ENCODE data around the gene NCOA6. TPM values are rescaled to one million over a fixed set of nuclear protein-coding genes. Genes with fewer than 3 reads are reported as not detected.
"Not testable (repeated sequence)": the region's sequence is repeated elsewhere in the genome, so short reads cannot be mapped to it uniquely, and the experiment has no call there.

Gene NCOA6
- total and polyA plus RNA-seq, 2 of the 4 experiments (the other 2 are of a cell fraction) = 3.6 to 13.1 TPM

DNA sequence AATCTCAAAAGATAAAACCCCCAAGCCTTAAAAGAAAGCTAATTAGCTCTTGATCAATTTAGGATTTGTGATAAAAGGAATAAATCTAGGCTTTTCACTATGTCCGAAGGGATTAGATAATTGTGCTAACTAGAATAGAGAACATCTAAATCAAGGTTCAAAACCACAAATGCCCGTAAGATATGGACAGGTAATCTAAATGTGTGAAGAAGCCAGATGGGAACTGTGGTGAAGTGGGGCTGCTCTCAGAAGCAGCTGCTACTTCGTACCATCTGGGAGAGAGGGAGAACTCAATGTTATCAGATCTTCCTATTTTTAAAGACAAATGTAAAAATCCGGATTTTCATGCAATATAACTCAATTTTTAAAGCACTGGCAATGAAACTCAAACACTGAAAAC, 44.2 kb downstream of the NCOA6 start:
- Histone ChIP-seq H3K9me1 (ENCODE audit: insufficient read depth, low read length) (0 out of 2 replicates have a peak, but pooled peaks cover 3% of the 10 kb centered on the region), H3K4me3 (ENCODE audit: insufficient read depth, low read depth, low read length) (no peak overlapping the region), H4K8ac (ENCODE audit: low read depth in 2 of 2, low read length in 2 of 2) (no peak overlapping the region), H2AK5ac (ENCODE audit: low read depth, low read length) (no peak overlapping the region), H3K9me3 (ENCODE audit: control insufficient read depth, insufficient read depth, low read length) (no peaks in the 10 kb centered on the region), H4K20me1 (ENCODE audit: insufficient read depth, low read length) (no peaks in the 10 kb centered on the region; the same call in 1 of the 2 replicates), H2AFZ (replicated peaks; ENCODE audit: low read length, poor library complexity) (no peak overlapping the region), H3K27ac (ENCODE audit: insufficient read depth, low read length) (no peak overlapping the region), H3K14ac (replicated peaks; ENCODE audit: low read depth, low read length) (no peak overlapping the region), H3K4ac (ENCODE audit: low read depth, low read length) (no peak overlapping the region), H4K91ac (ENCODE audit: insufficient read depth, low read depth, low read length) (no peak overlapping the region), H2BK120ac (ENCODE audit: low read depth, low read length) (no peak overlapping the region), H3K56ac (ENCODE audit: extremely low read depth, insufficient read depth, low read length) (no peak overlapping the region), H3K4me2 (ENCODE audit: low read depth, low read length) (no peak overlapping the region), H2AK9ac (replicated peaks; ENCODE audit: low read depth, low read length, poor library complexity) (no peak overlapping the region), H2BK15ac (ENCODE audit: low read depth, low read length) (no peak overlapping the region), H2BK20ac (ENCODE audit: low read depth, low read length) (no peak overlapping the region), H3K4me1 (ENCODE audit: control insufficient read depth, insufficient read depth, low read length) (no peaks in the 10 kb centered on the region), H4K5ac (ENCODE audit: low read depth, low read length) (no peak overlapping the region), H3K79me1 (ENCODE audit: low read depth in 1 of 2, low read length in 2 of 2) (peaks cover 9 to 23% of the 10 kb centered on the region in 2 experiments), H3K9ac (ENCODE audit: low read depth, low read length) (no peak overlapping the region), H3K27me3 (ENCODE audit: control insufficient read depth, insufficient read depth, low read length) (no peaks in the 10 kb centered on the region), H3K36me3 (ENCODE audit: control insufficient read depth, insufficient read depth, low read length) (peaks cover 10% of the 10 kb centered on the region), H3K18ac (ENCODE audit: low read depth, low read length) (no peak overlapping the region), H2BK5ac (ENCODE audit: low read depth, low read length, poor library complexity, severe bottlenecking) (no peak overlapping the region), H3K23ac (ENCODE audit: low read depth, low read length) (no peak overlapping the region)
- ATAC-seq (ENCODE audit: low read depth) (no peak), DNase-seq (no peak)
- intact Hi-C loops (cut with micrococcal nuclease) (no loop called here), dilution Hi-C loops (cut with HindIII; ENCODE audit: low sequenced_read_pairs, unreplicated experiment) (no loop called here), in situ Hi-C loops (cut with MboI; ENCODE audit: low sequenced_read_pairs) (no loop called here)
- ChIA-PET POLR2A (ENCODE audit: unreplicated experiment) (no interaction called here), CTCF (no interaction called here)
- no TSS peak for BruUV-seq (replicated peaks)
- no CpG with 5 or more reads among the region's 4 CpGs for WGBS, 2 experiments (ENCODE audit: extremely low coverage in 2 of 2, insufficient read length in 1 of 2)
- TF ChIP-seq RFX5 (IDR thresholded peaks at IDR 0.05; ENCODE audit: low read depth, low read length) (no peak), POLR2A (IDR thresholded peaks at IDR 0.05; ENCODE audit: low read depth, low read length) (no peak), CEBPB (IDR thresholded peaks at IDR 0.05; ENCODE audit: low read depth, low read length) (no peak)

DNA sequence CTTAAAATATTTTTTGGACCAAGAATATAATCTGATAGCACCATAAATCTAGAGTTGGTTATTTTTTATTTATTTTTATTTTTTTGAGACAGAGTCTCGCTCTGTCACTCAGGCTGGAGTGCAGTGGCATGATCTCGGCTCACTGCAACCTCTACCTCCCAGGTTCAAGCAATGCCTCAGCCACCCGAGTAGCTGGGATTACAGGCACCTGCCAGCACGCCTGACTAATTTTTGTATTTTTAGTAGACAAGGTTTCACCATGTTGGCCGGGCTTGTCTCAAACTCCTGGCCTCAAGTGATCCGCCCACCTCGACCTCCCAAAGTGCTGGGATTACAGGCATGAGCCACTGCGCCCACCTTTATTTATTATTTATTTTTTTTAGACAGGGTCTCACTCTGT, 45.2 kb downstream of the NCOA6 start:
- DNase-seq; H2AK9ac ChIP-seq (replicated peaks; ENCODE audit: low read depth, low read length, poor library complexity); H4K8ac ChIP-seq (ENCODE audit: low read depth in 2 of 2, low read length in 2 of 2); H3K18ac ChIP-seq (ENCODE audit: low read depth, low read length); H2BK20ac ChIP-seq (ENCODE audit: low read depth, low read length); H3K4me1 ChIP-seq (ENCODE audit: control insufficient read depth, insufficient read depth, low read length); H2BK120ac ChIP-seq (ENCODE audit: low read depth, low read length); H3K27me3 ChIP-seq (ENCODE audit: control insufficient read depth, insufficient read depth, low read length); H3K4me3 ChIP-seq (ENCODE audit: insufficient read depth, low read depth, low read length); dilution Hi-C loops (cut with HindIII; ENCODE audit: low sequenced_read_pairs, unreplicated experiment); H3K9ac ChIP-seq (ENCODE audit: low read depth, low read length); H4K5ac ChIP-seq (ENCODE audit: low read depth, low read length); H3K4me2 ChIP-seq (ENCODE audit: low read depth, low read length); POLR2A ChIA-PET (ENCODE audit: unreplicated experiment); H2AK5ac ChIP-seq (ENCODE audit: low read depth, low read length); BruUV-seq (replicated peaks); H3K14ac ChIP-seq (replicated peaks; ENCODE audit: low read depth, low read length); H3K9me1 ChIP-seq (ENCODE audit: insufficient read depth, low read length); H2BK15ac ChIP-seq (ENCODE audit: low read depth, low read length); H3K9me3 ChIP-seq (ENCODE audit: control insufficient read depth, insufficient read depth, low read length); H3K56ac ChIP-seq (ENCODE audit: extremely low read depth, insufficient read depth, low read length); H3K23ac ChIP-seq (ENCODE audit: low read depth, low read length); H2BK5ac ChIP-seq (ENCODE audit: low read depth, low read length, poor library complexity, severe bottlenecking); ATAC-seq (ENCODE audit: low read depth); H4K20me1 ChIP-seq (ENCODE audit: insufficient read depth, low read length); intact Hi-C loops (cut with micrococcal nuclease); H3K27ac ChIP-seq (ENCODE audit: insufficient read depth, low read length); H2AFZ ChIP-seq (replicated peaks; ENCODE audit: low read length, poor library complexity); H3K4ac ChIP-seq (ENCODE audit: low read depth, low read length); H4K91ac ChIP-seq (ENCODE audit: insufficient read depth, low read depth, low read length); in situ Hi-C loops (cut with MboI; ENCODE audit: low sequenced_read_pairs): not testable (repeated sequence)
- 80% methylated on average over 1 of the region's 8 CpGs; no CpG with 5 or more reads in 1 of the 2 experiments for WGBS, 2 experiments (ENCODE audit: extremely low coverage in 2 of 2, insufficient read length in 1 of 2)
- CTCF ChIA-PET = interaction anchor here (1.8 kb wide), 1 partner anchor 11 kb away, joined by 5 read pairs; no protein-coding TSS in a partner anchor
- peaks cover 16% of the 10 kb centered on the region for H3K36me3 ChIP-seq (ENCODE audit: control insufficient read depth, insufficient read depth, low read length)
- H3K79me1 ChIP-seq (ENCODE audit: low read depth in 1 of 2, low read length in 2 of 2) = peaks cover 9 to 23% of the 10 kb centered on the region in 2 experiments
